ENCODE data around the gene ATP2B2.

GRCh38 chr3:10493202-10493589 is 12.2 kb downstream of the ATP2B2 start:
- no peak for TF ChIP-seq CTCF (conservative IDR thresholded peaks at IDR 0.05; ENCODE audit: low read depth in 2 of 2)
- no peak for TF ChIP-seq POLR2AphosphoS5 (IDR thresholded peaks at IDR 0.05; ENCODE audit: low read depth)
- no peak for TF ChIP-seq EZH2phosphoT487 (IDR thresholded peaks at IDR 0.05; ENCODE audit: unreplicated experiment)
- no peak for TF ChIP-seq EZH2 (IDR thresholded peaks at IDR 0.05; ENCODE audit: low read depth, unreplicated experiment)
- no peak for TF ChIP-seq ETS1 (IDR thresholded peaks at IDR 0.05)
- no peak for TF ChIP-seq ZNF114 (CRISPR knock-in tag; IDR thresholded peaks at IDR 0.05)
- TF ChIP-seq REST (IDR thresholded peaks at IDR 0.05; ENCODE audit: unreplicated experiment) = no peak
- TF ChIP-seq JUNB (IDR thresholded peaks at IDR 0.05; ENCODE audit: unreplicated experiment) = no peak
- TF ChIP-seq, protein P1, sequence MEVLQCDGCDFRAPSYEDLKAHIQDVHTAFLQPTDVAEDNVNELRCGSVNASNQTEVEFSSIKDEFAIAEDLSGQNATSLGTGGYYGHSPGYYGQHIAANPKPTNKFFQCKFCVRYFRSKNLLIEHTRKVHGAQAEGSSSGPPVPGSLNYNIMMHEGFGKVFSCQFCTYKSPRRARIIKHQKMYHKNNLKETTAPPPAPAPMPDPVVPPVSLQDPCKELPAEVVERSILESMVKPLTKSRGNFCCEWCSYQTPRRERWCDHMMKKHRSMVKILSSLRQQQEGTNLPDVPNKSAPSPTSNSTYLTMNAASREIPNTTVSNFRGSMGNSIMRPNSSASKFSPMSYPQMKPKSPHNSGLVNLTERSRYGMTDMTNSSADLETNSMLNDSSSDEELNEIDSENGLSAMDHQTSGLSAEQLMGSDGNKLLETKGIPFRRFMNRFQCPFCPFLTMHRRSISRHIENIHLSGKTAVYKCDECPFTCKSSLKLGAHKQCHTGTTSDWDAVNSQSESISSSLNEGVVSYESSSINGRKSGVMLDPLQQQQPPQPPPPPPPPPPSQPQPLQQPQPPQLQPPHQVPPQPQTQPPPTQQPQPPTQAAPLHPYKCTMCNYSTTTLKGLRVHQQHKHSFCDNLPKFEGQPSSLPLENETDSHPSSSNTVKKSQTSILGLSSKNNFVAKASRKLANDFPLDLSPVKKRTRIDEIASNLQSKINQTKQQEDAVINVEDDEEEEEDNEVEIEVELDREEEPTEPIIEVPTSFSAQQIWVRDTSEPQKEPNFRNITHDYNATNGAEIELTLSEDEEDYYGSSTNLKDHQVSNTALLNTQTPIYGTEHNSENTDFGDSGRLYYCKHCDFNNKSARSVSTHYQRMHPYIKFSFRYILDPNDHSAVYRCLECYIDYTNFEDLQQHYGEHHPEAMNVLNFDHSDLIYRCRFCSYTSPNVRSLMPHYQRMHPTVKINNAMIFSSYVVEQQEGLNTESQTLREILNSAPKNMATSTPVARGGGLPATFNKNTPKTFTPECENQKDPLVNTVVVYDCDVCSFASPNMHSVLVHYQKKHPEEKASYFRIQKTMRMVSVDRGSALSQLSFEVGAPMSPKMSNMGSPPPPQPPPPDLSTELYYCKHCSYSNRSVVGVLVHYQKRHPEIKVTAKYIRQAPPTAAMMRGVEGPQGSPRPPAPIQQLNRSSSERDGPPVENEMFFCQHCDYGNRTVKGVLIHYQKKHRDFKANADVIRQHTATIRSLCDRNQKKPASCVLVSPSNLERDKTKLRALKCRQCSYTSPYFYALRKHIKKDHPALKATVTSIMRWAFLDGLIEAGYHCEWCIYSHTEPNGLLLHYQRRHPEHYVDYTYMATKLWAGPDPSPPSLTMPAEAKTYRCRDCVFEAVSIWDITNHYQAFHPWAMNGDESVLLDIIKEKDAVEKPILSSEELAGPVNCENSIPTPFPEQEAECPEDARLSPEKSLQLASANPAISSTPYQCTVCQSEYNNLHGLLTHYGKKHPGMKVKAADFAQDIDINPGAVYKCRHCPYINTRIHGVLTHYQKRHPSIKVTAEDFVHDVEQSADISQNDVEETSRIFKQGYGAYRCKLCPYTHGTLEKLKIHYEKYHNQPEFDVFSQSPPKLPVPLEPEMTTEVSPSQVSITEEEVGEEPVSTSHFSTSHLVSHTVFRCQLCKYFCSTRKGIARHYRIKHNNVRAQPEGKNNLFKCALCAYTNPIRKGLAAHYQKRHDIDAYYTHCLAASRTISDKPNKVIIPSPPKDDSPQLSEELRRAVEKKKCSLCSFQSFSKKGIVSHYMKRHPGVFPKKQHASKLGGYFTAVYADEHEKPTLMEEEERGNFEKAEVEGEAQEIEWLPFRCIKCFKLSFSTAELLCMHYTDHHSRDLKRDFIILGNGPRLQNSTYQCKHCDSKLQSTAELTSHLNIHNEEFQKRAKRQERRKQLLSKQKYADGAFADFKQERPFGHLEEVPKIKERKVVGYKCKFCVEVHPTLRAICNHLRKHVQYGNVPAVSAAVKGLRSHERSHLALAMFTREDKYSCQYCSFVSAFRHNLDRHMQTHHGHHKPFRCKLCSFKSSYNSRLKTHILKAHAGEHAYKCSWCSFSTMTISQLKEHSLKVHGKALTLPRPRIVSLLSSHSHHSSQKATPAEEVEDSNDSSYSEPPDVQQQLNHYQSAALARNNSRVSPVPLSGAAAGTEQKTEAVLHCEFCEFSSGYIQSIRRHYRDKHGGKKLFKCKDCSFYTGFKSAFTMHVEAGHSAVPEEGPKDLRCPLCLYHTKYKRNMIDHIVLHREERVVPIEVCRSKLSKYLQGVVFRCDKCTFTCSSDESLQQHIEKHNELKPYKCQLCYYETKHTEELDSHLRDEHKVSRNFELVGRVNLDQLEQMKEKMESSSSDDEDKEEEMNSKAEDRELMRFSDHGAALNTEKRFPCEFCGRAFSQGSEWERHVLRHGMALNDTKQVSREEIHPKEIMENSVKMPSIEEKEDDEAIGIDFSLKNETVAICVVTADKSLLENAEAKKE (CRISPR knock-in tag; IDR thresholded peaks at IDR 0.05) = no peak
- no peak for TF ChIP-seq NANOG (IDR thresholded peaks at IDR 0.05; ENCODE audit: borderline replicate concordance)
- TF ChIP-seq CREB1 (CRISPR knock-in tag; IDR thresholded peaks at IDR 0.05; ENCODE audit: low read depth) = no peak
- no peak for TF ChIP-seq ZNF331 (CRISPR knock-in tag; IDR thresholded peaks at IDR 0.05; ENCODE audit: low read depth)

Data from GM23338 (cell line).